Colon (tissue), 2 donors: Measurements from ENCODE around the gene CSH2.
"Not testable (repeated sequence)": the region's sequence is repeated elsewhere in the genome, so short reads cannot be mapped to it uniquely, and the experiment has no call there.

Experiments
- FAIRE-seq: peaks from 2 replicates; lab custom pipeline; 2012; peaks lifted over from hg19 to GRCh38; lab: Jason Lieb, UNC
- donor health status: control.
- donor health status: control.

The CSH2 gene

DNA sequence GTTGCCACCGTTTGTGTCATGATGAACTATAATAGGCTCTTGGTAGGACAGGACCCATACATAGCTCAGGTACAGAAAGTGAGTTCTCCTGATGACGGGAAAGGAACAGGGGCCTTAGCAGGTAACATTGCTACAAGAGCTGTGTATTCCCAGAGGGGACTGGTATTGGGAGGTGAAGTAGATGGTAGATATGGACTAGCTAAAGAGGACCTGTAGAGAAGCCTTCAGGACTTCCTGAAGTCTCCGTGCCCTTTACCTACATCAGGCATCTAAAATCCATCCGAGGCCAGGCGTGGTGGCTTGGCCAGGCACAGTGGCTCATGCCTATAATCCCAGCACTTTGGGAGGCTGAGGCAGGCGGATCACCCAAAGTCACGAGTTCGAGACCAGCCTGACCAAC lies 18.3 kb downstream of the CSH2 start:
- FAIRE-seq, result no peak

- FAIRE-seq, result no peak
These were observed 18.8 kb downstream of the CSH2 start for GRCh38 chr17:63854709-63855108.

GRCh38 chr17:63853260-63853659 lies 20.2 kb downstream of the CSH2 start:
- FAIRE-seq, result no peak

GRCh38 chr17:63850401-63850800 lies 23.1 kb downstream of the CSH2 start:
- no peak for FAIRE-seq

DNA sequence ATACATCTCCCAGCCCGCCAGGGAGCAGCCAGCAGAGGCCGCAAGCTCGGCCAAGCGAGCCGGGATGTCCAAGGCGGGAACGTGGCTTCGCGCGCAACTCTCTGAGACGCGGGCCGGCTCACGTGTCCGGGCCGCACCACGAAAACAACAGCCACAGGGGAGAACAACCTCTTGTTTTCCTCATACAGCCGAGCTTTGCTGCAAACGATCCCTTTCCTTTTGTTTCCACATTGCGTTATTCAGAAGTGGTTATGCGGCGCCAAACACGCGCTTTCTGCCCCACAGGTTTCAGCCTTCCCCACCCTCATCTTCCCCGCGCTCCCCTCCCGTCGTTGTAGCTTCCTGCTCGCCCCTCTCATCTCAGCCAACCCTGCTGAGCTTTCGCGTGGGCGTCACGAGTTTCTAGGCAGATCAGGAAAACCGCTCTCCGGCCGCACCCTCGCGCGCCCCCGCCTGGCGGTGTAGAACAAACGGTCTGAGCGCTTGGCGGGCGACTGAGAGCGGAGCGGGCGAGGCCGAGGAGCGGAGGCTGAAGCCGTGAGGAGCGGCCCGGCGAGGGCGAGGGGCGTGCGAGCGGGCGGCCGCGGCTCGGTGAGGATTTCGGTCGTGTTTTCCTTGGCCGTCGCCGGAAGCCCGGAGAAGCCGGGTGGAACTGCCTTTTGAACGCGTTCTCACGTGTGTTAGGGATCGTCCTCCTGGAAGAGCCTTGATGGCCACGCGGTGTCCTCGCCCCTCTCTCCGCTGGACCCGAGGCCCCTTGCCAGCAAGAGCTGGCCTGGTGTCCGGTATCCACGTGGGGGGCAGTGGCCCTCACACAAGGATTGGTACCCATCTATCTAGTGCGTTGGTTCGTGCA lies 24.4 kb downstream of the CSH2 start:
- no peak for FAIRE-seq

DNA sequence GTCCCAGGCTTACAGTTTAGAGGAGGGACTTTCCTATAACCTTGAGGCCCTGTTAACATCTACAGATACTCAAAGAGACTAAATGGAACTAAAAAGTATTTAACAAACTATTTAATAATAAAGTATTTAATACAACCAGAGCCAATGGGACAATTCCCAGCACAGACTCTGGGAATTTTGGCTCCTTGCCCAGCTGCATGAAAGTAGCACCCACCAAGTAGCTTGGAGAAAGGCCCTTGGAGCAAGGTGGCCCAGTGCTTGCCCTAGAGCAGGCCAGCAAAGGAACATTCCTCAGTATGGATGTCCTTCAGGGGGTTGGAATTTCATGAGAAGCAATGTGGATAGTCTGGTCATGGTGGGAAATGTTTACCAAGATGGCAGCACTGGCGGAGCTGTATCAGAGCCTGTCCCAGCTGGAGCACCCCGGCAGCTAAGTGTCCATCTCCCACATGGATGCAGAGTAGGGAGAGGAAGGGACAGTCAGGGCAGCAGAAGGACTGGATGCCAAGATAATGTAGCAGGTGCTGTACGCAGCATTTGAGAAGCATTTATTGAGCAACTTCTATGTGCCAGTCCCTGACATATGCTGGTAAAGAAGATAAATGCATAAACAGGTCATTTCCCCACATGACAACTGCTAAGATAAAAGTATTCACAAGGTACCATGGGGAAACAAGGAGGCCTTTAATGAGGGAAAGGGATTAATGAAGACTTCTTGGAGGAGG lies 25.8 kb downstream of the CSH2 start:
- FAIRE-seq, result no peak

GRCh38 chr17:63845509-63845908 lies 28.0 kb downstream of the CSH2 start:
- no peak for FAIRE-seq

GRCh38 chr17:63843910-63844677 lies 29.4 kb downstream of the CSH2 start:
- FAIRE-seq, result no peak

- not testable (repeated sequence) for FAIRE-seq
These were observed 30.0 kb downstream of the CSH2 start for GRCh38 chr17:63843387-63843888.

DNA sequence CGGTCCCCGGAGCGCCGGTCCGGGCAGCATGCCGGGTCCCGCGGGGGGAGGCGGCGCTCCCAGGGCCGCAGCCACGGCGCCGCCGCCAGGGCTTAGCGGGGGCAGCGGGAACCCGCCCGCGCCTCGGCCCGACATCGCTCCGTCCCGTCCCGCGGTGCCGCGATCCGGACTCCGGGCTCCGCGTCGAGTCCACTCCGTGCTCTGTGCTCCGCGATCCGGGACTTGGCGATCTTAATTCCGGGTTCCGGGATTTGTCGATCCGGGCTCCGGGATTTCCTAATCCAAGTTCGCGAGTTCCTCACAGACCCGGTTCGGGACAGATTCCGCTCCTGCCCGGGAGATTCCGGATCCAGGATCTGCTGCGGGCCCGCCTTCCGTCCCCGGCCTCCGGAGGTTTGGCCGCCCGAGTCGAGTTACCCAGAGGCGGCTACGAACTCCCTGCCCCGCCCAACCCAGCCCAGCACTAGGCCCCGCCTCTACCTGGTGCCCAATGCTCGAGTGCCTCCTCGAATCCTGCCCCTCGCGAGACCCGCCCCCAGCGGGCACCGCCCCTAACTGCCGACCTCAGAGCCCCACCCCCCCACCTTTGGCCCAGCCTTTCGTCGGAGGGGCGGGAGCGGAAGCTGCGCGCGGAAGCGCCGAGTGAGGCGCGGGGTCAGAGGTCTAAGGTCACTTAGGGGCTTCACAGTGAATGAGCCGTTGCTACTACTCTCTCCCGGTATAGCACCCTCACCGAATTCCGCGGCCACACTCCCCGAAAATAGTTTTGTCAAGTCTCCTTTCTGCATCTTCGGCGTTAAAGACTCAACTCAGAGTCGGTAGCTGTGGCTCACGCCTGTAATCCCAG lies 30.7 kb downstream of the CSH2 start, which contains the start of gene SMARCD2:
SMARCD2 (minus strand) TSS at position 146 of the 847 bp plus-strand sequence; CDS start at position 135, 11 bp downstream.
- FAIRE-seq, result no peak

DNA sequence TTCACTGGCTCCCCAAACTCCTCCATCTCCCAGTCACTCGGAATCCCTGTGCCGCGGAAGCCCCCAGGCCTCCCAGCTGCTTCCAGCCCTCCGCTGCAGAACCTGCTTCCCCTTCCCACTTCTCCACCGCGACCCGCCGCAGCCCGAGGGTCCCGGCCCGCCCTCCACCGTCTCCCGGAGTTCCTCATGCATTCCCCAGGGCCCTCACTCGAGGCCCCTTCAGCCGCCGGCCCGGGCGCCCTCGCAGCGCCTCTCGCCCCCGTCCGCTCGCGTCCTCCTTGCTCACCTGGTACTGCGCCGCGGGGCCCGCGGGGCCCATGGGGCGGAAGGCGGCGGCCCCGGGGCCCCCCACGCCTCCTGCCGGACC lies 31.3 kb downstream of the CSH2 start:
- no peak for FAIRE-seq

- FAIRE-seq, result no peak
These were observed 31.9 kb downstream of the CSH2 start for GRCh38 chr17:63841350-63842172.

DNA sequence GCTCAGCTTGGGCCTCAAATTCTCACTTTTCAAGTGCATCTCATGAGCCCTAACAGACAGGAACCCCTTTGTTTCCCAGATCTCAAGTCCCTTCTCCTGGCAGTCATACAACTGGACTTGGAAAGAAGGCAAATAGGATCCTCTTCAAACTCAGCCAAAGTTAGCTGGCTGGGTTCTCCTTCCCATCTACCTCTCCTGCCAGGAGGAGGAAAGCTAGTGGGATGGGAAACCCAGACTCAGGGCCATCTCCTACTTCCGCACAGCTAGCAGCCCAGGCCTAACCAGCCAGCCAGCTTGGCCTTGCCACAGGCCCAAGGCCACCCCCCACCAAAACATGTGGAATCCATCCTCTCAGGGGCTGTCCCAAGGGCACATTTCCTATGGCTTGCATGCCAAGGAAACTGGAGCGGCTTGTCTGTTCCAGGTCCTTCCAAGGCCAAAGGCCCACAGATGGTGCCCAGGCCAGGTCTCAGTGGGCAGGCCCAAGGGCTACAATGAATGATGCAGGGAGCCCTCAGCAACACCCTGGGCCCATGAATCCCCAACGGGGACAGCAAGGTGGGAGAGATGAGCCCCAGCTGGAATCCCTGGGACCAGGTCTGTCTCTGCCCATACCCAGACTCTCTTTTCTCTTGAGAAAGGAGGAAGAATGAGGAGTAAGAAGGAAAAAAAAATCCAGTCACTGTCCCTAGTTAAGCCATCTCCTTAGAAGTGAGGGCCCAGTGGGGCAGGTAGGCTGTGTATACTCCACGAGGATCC lies 32.7 kb downstream of the CSH2 start:
- no peak for FAIRE-seq

DNA sequence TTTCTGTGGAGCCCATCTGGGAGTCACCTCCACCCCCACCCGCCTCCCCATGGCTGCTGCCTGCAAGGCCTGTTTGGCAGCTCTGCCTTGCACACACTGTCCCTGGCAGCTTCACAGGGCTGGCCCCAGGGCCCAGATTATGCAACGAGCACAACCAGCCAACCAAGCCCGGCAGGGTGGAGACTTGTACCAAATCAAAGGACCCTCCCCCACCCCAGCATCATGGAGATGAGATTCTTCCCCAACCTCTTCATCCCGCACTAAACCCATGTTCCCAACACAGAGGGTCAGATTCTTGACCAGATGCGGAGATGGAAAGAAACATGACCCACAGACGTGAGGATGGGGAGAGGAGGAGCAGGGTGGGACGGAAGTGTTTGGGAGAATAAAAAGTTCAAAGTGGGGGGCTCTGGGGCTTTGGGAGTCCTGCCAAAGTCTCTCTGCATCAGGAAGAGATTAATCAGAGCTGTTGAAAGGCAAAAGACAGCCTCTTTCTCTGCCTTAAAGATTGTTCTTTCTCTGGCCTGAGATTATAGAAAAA lies 34.8 kb downstream of the CSH2 start:
- no peak for FAIRE-seq

DNA sequence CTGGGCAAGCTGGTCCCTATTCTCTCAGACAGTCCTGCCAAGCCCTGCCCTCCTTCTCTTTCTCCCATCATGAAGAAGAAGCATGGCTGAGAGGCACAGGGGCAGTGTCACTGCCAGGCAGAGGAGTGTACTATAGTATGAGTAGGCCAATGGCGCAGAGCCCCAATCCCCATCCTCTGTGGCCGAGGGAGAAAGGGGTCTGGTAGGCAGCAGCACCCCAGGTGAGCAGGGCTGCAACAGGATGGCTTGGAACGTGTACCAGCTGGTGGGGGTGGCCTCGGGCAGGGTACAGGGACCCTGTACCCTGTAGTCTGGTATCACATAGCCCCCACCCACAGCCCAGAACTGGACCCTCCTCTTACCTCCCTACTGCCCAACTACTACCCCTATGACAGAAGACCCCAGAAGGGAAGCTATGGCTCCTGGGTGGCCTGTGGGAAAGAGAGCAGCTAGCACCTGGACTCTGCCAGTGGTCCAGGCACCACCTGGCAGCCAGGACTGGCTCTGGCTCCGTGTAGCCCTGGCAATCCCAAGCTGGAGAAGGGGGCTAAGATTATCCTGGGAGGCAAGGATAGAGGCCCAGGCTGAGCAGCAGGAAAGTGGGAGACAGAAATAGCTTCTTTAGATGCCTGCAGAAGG lies 35.4 kb downstream of the CSH2 start:
- FAIRE-seq, result no peak

DNA sequence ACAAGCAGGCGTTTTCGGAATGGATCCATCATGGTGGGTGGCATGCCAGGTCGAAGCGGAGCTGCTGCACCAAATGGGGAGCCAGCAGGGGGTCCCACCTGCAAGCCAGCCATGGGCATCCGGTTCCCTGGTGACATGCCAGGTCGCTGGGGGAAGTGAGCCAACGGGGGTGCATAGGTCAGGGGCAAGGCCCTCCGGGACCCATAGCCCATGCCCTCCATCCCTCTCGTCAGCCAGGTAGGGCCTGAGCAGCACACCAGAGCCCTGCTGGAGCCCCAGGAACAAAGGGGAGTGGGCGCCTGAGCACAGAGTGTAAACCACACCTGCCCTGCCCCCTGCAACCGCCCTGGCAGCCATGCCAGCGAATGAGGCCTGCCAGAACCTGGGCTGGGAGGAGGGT lies 36.0 kb downstream of the CSH2 start:
- no peak for FAIRE-seq

DNA sequence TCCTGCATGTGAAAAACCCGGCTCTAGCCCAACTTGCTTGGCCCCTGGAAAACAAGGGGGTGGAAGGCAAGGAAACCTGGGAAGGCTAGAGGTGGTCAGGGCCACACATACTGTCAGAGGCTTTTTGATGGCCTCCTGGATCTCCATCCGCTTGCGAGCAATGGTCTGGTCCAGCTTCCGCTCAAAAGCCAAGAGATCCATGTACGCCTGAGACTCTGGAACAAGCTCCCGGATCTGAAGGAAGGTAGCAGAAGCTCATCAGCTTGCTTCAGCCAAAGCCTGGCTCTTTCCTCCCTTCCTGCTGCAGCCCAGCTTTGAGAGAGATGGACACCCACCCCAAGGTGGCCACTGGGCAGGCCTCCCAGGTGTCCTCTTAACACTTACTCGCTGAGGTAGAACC lies 36.7 kb downstream of the CSH2 start:
- no peak for FAIRE-seq

GRCh38 chr17:63835167-63835720 lies 38.2 kb downstream of the CSH2 start:
- FAIRE-seq, result no peak
